NB4 (cell line): ENCODE data around the gene LGI4.

Experiments
- CTCF ChIP-seq: IDR thresholded peaks from one replicate; pipeline ENCODE4 v1.5.1; 2012; ENCODE audit warnings: low read depth, low read length
- MAX ChIP-seq: IDR thresholded peaks from 2 replicates; pipeline ENCODE4 v1.6.1; 2011; ENCODE audit warnings: low read depth, low read length
- MYC ChIP-seq: IDR thresholded peaks from 2 replicates; pipeline ENCODE4 v1.6.1; 2011; ENCODE audit warnings: low read depth, low read length
- POLR2A ChIP-seq: IDR thresholded peaks from 2 replicates; pipeline ENCODE4 v1.6.1; 2011; ENCODE audit warnings: mild to moderate bottlenecking; ENCODE audit not compliant: insufficient read length; ENCODE audit errors: extremely low read depth

GRCh38 chr19:35135389-35135909 lies 590 bp upstream of the LGI4 start:
- TF ChIP-seq POLR2A: no peak
- TF ChIP-seq CTCF: peak; percentile 61
- TF ChIP-seq MYC: peak; percentile 17; the same call in 1 of the 2 replicates
- TF ChIP-seq MAX: no peak
